Brain pericyte (primary cell): ENCODE results near the gene TIAM1.

Source experiments
- DNase-seq: peaks from one replicate; pipeline ENCODE4 v3.0.0-alpha.2; 2012; ENCODE audit warnings: low read depth, low spot score

Gene TIAM1

DNA sequence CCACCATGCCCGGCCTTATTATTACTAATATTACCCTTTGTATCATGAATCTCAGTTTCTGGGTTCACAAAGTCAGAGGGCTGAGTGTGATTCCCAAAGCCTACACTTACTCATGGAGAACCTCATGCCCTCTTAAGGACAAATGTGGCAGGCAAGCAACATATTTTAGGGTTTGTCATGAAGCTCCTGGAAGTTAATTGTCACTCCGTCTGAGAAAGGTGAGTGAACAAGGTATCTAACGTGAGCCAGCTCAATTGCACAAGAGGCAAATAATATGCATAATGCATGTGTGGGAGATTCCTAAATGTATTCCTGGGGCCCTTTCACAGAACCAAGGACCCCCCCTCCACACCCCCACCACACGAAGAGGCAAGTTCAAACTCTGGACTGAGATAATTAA lies 10.1 kb upstream of the TIAM1 start:
- no peak for DNase-seq

DNA sequence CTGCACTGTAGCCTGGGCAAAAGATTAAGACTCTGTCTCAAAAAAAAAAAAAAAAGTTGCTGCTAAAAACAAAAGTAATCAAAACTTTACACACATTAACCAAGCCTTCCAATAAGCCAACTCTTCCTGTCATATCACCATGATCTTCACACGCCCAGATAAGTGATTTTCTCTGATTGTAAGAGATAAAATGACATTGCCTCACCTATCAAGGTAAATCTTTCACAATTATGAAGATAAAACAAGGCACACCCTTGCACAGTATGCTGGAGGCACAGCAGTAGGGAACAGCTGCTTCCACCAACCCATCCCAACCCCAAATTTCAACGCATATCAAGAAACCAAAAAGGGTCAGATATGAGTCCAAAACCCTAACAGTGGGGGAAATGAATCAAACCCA lies 8.8 kb upstream of the TIAM1 start:
- DNase-seq = no peak

DNA sequence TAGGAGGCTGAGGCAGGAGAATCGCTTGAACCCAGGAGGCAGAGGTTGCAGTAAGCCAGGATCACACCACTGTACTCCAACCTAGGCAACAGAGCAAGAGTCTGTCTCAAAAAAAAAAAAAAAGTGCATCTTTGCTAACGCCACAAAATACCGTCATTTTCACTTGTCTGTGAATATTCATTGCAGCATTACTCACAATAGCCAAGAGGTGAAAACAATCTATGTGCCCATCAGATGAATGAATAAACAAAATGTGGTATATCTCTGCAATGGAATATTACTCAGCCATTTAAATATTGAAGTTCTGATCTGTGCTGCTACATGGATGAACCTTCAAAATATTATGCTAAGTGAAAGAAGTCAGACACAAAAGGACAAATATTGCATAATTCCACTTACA lies 7.9 kb upstream of the TIAM1 start:
- DNase-seq = no peak

DNA sequence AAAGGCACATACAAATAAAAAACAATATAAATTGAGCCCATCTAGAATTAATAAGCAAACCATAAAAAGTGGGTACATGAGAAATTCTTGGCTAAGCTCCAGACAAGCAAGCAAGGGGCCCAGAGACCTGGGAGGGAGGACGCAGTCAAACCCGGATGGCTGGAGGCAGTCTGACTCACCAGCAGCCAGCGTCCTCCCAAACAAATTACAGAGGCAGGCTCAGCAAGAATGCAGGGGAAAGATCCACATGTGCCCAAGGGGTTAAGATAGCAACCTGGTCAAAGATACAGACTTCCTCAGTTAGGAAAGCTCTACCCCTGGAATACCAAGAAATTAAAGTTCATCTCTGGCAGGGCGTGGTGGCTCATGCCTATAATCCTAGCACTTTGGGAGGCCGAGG lies 7.4 kb upstream of the TIAM1 start:
- no peak for DNase-seq

DNA sequence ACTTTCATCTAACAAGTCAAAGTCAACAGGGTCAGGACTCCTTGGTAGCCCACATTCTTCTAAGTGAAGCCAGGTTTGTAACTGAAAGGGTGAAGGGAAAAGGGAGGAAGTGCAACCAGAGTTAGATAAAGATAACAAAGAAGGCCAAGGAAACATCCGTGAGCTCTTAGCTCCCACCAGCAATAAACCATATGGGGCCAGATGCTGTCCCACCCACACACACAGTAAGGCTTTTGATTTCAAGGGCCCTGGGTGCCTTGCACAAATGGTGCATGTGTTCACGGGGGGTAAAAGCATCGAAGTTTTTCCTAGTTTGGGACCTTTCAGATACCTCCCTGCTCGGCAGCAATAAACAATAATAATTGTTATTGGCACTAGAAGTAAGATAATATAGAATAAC lies 5.1 kb upstream of the TIAM1 start:
- no peak for DNase-seq

DNA sequence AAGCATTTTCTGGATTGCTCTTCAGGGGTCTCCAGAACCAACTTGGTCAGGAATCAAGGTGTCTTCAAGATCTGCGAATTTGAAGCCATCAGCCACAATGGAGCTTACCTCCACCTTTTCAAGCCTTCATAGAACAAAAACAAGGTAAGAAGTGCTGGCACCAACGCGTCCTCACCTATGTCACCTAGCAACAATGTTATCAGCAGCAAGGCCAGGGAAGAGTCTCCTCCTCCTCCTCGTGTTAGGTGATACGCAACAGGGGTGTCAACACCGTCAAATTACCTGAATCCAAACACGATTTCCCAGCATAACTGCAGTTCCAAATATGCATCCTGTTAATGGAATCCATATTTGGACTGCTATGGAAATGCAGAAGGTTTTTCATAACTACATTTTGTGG lies 4.1 kb upstream of the TIAM1 start:
- DNase-seq = no peak

DNA sequence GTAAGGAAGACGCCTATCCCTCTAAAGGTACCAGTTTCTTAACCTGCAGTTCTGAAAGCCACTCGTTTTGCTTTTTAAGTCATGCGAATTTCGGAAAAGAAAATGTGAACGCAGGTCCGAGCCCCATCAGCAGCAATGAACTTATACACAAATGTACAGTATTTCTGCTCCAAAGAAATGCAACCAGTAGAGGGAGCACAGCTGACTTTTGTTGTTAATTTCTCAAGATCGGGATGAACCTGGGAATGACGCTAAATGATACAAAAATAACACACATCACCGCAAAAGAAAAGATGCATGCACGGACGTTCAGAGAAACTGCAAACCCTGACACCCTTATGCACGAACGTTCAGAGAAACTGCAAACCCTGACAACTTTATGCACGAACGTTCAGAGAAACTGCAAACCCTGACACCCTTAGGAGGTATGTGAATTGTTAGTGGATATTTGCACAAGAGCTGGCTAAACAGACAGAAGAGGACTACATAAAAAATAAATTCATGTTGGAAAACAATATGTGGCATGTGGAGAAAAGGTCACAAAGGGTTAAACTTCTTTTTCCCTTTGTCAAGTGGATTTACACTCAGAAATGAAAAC lies 3.5 kb upstream of the TIAM1 start:
- no peak for DNase-seq

DNA sequence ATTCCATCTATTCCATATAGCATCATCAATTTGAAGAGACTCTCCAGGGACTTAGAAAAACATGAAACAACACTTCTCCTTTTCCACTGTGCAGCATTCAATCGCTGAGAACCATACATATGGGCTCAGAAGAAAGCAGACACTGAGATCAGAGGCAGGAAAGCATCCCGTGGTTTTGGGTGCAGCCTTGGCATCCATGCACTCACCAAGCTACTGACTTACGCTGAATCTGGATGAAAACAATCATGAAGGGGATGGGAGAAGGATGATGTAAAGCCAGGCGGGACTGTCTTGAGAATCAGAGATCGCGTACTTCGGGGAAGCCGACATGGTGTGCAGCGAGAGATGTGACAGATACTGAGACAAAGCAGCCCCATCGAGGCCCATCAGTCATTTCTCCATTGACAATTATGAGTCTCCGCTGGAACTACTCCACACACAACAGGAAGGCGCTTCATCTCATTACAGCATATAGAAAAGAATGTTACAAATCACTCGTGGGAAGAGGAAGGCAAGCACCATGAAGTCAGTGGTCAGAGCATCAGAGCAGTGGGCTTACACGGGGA lies 2.3 kb upstream of the TIAM1 start:
- no peak for DNase-seq

DNA sequence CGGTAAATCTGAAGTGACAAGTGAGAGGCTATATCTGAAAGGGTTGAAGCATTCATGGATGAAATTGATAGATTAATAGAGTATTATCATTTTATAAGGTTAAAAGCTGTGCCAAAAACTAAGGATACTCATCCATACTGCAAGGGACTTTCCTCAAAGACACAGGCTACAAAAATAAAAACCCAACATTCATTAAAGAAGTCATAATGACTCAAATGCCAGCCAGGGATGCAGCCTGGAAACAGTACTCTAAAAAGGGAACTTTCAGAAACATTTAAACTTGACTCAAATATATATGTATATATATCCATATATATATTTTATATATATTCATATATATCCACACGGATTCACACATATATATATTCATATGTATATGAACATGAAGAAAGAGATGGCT lies 1.1 kb upstream of the TIAM1 start:
- DNase-seq = no peak

DNA sequence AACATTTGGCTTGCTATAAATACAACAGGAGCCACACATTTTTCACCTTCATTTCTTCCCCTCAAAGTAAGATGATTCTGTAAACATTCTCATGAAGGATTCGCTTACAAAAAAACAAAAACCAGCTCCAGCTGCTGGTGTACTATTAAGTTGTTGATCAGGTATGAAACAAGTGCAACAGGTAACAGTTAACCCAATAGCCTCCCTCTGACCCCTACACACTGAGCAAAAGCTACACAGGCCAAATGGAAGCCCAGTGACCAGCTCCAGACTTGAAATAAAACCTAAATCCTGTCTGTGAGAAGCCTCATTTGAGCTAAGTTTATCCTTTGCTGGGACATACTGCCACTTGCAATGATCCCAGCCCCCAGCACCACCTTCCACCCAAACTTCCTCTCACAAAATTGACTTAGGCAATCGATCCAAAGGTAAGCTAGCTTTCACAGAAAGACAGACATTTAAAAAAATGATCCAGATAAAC lies 991 bp downstream of the TIAM1 start:
- no peak for DNase-seq

DNA sequence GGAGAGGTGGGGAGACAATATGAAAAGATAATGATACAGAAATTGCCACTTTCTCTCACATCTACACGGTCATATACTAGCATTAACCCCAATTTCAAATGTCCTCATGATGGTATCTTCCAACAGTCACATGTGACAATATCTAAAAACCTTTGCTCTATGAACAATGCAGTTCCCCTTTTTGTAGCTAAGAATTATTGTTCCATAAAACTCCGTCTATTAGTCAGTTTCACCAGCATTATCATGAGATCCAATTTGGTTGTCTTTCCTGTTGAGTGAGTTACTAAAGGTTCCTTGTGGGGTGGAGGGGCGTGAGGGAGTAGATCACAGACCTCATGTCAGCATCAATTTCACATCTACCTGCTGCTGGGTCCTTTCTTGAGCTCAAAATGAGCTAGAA lies 1.7 kb downstream of the TIAM1 start:
- no peak for DNase-seq

DNA sequence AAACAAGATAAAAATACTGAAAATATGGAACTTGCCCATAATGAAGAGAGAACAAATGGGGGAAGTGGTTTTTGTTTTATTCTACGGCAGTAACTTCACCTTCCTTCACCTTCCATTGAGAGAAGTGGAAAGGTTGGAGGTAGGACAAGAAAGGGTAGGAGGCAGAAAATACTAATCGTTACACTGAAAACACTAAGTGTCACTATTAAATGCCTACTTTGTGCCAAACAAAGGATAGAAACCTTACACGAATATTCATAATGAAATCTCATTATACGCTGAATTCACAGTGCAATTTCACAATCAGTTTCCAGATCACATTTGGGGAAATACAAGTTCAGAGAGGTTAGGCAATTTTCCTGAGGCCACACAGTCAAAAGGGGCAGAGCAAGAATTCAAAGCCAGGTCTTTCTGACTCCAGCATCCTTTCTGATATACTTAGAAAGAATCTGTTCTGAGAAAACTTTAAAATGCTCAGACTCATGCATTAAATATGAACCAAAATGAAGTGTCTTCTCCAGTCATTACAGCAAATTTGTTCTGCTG lies 3.0 kb downstream of the TIAM1 start:
- DNase-seq = no peak

DNA sequence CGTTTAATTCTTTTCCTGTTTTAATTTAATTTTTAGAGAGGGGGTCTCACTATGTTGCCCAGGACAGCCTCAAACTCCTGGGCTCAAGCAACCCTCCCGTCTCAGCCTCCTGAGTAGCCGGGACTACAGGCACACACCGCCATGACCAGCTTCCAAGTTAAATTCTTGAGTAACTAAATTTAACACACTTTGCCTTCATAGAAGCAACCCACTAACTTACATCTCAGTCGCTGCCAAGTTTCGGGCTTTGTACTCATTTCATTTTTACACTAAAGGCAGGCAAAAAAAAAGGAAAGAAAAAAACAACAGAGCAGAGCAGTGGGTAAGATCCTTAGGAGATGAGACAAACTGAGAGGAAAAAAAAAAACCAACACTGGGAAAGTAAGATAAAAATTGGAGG lies 3.5 kb downstream of the TIAM1 start:
- no peak for DNase-seq

DNA sequence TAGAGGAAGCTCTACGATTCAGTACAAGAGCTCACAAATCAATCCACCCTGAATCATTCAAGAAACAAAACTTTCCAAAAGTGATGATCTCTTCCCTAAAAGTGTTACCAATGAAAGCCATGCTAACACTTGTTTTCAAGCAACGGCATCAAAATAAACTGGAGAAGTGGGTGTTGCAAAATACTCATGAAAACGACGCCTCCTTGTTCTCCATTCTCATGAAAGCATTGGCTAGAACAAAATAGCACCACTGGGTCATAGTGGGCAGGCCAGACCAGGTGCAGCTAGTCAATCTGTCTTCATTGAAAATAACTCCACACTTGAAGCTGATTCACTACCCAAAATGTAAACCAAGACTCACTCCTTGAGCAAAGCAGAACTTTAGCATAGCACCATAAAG lies 4.3 kb downstream of the TIAM1 start:
- DNase-seq = no peak

DNA sequence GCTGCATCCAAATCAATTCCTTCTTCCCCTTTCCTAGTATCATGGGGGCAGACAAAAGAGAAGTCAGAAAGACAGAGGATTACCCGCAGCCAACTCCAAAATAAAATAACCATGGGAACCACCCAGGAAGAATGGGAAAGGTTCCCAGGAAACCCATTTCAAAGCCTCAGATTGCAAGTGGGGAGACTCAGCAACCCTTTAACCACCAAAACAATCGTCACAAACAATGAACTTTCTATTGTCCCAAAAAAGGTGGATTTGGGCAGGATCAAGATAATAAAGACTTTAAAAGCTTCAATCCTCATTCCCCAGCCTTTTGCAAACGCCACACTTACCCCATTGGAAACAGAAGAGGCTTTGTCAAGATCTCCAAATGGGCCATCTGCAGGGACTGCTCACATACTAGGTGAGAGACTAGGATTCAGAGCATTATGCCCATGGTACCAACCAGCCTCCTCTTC lies 5.1 kb downstream of the TIAM1 start:
- no peak for DNase-seq

DNA sequence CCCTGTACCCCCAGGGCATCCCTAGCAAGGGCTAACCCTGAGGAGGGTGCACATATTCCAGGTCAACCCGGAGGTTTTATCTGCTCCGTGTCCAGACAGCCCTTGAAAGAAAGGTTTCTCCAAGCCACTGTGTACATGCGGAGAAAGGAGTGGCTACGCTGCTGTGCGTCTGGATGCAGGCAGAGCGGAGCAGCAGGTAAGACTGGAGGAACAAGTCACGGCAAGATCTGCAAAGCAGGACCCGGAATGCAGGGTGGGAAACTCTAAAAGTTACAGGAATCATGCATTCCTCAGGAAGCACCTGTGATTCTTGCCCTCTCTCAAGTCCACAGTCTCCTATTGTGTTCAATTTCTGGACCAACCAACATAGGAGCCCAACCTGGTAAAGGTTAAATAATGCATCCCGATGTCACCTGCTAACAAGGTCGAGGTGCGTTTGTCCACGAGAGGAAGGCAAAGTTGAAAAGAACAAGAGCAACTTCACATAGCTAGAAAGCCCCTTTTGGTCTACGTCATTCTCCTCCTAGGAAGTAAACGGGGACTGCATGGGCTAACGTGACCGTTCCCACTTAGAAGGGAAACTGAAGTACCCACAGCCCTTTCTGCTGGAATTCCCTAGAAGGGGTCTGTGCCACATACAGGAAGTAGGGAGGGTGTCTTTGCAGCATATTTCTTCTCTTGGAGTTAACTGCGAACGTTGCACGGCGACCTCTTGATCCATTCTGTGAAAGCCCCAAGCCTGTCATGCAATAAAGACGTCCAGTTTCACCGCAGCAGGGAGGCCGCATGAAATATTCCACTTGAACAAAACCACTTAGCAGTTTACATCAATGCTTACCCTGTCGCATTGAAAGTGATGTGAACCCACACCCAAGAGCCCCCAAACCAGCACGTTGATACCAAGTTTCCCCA lies 5.8 kb downstream of the TIAM1 start:
- no peak for DNase-seq

DNA sequence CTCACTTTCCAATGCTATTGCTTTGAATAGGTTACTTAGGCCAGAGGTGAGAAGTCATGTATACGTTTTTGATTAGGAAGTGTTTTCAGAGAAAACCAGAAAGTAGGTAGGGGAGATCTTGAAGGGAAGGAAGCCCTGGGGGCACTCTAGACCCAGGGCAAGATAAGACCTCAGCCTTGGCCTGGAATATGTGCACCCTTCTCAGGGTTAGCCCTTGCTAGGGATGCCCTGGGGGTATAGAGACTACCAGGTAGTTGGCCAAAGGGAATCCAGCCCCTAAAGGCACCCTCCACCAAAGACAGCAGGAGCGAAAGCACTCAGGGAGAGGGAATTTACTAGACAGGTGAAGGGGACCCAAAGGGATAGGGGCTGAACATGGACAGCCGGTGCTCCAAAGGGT lies 7.0 kb downstream of the TIAM1 start:
- no peak for DNase-seq

DNA sequence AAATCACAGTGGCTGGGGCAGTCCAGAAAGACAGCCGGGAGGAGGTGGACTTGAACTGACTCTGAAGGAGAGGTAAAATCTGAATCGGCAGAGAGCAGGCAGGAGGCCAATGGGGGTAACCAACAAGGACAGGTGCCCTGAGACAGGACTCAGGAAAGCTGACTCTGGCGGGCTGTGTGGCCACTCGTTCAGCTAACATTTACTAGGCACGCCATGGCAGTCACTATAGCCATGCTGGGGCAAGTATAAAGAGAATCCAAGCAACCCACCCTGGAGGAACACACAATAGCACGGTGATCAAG lies 7.4 kb downstream of the TIAM1 start:
- no peak for DNase-seq

DNA sequence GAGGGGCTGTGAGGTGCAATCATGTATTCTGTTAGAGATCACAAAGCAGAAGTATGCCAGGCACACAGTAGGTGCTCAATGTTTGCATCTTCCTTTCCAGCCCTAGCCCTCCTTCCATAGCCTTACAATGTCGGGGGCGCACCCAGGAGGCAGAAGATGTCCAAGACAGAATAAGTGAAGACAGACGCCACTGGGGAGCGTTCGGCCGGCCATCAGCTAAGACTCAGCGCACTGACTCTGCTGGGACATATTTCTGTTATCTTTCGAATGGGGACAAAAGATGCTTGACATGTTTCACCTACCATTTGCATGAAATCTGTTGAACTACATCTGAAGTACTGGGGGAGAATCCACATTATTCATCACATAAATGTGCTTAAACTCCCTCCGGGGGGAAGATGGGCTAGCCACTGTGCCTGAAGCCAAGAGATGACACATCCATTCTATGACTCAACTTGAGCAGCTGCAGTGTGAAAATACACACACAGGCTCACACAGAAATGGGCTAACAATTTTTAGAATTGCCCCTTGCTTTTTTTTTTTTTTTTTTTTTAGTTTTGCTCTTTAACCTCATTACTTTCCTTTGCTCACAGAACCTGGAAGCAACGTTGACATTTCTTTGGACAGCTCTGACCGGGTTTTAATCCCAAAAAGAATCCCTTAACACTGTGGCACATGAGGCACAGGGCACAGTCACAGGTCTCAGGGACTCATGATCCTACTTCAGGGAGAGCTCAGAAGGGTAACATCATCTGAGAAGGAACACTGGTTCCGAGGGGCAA lies 7.9 kb downstream of the TIAM1 start:
- DNase-seq = peak; percentile 44

DNA sequence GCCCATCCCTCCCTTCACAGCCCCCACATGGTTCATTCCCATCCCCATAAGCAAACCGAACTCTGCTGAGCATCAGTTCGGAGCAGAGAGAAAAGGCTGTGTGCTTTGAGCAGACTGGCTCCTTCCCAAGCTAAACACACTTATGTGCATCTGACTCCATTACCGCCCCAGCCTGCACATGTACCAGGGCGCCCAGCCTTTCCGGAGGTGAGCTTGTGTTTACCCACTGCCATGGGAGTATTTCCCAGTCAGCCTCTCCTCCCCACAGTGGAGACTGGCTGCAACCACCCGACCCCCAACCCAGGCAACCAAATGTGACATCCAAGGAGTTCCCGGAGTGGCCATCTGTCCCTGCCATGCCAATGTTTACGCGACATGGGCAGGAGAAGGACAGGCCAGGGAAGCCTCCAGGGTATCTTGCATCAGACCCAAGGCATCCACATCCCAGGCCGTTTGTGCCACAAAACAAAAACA lies 9.4 kb downstream of the TIAM1 start:
- no peak for DNase-seq

DNA sequence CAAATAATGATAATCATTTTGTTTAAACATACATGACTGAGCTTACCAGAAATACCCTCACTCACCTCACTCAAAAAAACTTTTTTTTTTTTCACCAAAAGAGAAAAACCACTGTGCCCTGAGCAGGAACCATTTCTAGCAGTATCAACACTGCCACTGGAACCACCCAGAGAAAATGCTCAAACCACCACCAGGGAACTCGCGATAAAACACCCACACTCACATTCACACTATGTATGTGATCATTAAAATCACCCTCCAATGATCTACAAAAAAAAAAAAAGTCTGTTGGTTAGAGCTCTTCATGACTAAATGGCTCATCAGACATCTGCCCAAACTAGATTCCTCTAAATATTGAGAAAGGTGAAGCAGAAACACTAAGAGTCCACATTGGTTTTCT lies 11.5 kb downstream of the TIAM1 start:
- no peak for DNase-seq

DNA sequence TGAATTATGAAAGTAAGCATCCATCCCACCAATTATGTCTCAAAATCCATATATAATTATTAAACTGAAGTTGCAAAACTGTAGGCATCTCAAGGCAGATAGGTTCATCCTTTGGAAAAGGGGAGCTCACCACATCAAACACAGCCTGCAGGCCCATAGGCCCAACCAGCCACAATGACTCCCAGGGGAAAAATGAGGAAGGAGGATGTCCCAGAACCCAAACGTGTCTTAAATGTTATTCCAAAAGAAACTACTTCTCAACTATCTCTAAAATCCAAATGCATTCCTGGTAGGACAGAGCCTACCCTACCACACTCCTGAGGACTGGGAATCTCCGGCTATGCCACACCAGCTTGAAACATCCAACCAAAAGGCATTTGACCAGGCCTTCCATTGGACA lies 12.8 kb downstream of the TIAM1 start:
- DNase-seq = no peak
